GM18498 (cell line): Measurements from ENCODE around the gene SPOP.
"Not testable (repeated sequence)": the region's sequence is repeated elsewhere in the genome, so short reads cannot be mapped to it uniquely, and the experiment has no call there.

Experiments
- ATAC-seq: cut with Tn5 transposase; IDR thresholded peaks from one replicate; pipeline ENCODE4 v1.9.1; 2021; ENCODE audit warnings: mild to moderate bottlenecking, moderate library complexity; ENCODE audit not compliant: unreplicated experiment

Gene SPOP

GRCh38 chr17:49677933-49678847, at the start of gene SPOP:
SPOP (minus strand) TSS chr17:49678097; CDS start chr17:49622810, 55,287 bp downstream.
- peak; percentile 80 for ATAC-seq

GRCh38 chr17:49727380-49727779, 49.5 kb upstream of the SPOP start:
- ATAC-seq: no peak

DNA sequence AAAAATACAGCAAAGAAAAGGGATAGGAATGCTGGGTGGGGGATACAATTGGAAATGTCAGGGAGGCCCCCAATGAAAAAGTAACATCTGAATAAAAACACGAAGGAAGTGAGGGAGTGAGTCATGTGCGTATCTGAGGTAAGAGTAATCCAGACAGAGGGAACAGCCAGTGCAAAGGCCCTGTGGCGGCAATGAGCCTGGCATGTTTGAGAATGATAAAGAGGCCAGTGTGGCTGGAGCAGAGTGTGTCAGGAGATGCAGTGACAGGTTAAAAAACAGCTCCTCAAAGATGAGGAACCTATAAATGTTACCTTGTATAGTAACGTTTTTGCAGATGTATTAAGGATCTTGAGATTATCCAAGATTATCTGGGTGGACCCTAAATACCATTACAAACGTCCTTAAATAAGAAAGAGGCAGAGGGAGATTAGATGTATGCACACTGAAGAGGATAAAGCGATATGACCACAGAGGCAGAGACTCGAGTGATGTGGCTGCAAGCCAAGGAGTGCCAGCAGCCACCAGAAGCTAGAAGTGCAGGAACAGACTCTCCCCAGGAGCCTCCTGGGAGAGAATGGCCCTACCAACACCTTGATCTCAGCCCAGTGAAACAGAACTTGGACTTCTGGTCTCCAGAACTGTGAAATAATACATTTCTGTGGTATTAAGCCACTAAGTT, 47.7 kb upstream of the SPOP start:
- ATAC-seq: no peak

- ATAC-seq: not testable (repeated sequence)
These were observed 46.7 kb upstream of the SPOP start for GRCh38 chr17:49724552-49724951.

DNA sequence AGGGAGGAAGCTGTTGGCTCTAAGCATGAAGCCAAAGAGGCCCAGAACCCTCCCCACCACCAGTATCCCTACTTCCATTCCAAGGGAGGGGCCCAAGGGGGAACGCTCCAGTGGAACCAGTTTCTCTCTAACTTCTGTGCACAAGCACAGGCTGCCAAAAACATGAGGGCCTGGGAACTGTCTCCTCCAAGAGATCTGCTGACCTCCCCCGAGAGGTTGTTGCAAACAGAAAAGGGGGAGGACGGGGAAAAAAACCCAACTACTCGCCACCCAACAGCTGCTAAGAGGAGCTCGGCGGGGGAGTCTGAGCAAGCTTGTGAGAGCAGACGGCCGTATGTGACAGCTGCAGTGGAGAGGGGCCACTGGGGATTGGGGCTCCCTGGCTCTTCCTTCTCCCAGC, 45.5 kb upstream of the SPOP start:
- ATAC-seq: no peak

DNA sequence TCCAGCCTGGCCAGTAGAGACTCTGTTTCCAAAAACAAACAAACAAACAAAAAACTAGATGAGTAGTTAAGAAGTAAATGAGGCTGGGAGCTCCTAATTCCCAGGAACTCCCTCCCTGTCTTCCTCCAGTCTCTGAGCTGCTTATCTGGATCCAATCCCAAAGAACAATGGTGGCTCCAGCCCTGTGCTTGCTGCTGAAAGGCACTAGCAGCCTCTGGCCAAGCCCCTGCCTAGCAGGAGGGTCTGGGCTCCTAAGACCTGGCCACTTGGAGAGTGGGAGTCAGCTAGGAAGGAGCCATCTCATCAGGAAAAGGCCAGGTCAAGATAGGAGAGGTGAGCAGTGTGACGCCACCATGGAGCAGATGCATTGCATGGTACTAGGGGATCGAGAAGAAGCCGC, 44.2 kb upstream of the SPOP start:
- ATAC-seq: no peak

DNA sequence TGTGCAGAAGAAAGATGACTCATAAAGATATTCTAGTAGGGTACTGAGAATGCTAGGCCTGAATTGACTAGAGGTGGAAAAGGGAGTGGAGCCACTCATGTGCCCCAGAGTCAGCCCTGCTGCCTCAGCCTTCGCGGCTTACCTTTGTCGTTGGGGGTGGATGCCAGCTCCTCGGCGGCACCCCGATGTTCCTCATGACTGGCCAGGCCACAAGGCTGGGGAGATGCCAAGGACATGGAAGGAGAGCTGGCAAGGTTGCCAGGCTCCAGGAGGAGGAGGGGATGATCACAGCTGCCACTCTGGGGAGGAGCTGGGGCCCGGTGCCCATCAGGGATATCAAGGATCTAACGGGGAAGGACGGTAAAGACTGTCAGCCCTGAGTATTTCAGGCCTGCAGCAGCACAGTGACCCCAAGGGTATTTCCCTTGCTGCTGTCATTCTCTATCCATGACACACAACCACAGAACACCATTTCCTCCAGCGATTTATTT, 39.5 kb upstream of the SPOP start:
- no peak for ATAC-seq

GRCh38 chr17:49716668-49717364, 38.9 kb upstream of the SPOP start:
- no peak for ATAC-seq

DNA sequence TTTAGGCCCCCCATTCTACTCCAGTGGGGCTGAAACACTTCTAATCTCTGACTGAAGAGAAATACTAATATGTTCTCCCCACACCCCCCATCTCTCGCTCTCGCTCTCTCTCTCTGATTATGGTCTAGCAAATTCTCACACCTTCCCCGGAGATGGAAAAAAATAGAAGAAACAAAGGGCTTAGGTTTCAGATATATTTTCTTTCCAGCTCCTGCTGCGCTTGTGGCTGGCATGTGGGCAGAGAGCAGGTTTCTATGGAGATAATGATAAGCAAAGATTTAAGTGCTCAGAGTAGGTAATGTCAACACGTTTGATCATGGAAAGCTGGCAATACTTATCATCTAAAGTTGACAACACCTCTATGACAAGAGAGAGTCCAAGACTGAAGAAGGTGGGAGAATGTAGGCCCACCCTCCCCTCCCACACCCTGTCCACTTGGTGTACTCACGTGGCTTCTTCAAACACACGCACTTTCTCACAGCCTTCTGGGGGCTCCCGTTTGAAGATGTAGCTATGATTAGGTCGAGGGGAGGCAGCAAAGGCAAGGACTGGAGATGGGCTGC, 37.9 kb upstream of the SPOP start:
- ATAC-seq: no peak

- ATAC-seq: no peak
These were observed 37.3 kb upstream of the SPOP start for GRCh38 chr17:49715216-49715615.

DNA sequence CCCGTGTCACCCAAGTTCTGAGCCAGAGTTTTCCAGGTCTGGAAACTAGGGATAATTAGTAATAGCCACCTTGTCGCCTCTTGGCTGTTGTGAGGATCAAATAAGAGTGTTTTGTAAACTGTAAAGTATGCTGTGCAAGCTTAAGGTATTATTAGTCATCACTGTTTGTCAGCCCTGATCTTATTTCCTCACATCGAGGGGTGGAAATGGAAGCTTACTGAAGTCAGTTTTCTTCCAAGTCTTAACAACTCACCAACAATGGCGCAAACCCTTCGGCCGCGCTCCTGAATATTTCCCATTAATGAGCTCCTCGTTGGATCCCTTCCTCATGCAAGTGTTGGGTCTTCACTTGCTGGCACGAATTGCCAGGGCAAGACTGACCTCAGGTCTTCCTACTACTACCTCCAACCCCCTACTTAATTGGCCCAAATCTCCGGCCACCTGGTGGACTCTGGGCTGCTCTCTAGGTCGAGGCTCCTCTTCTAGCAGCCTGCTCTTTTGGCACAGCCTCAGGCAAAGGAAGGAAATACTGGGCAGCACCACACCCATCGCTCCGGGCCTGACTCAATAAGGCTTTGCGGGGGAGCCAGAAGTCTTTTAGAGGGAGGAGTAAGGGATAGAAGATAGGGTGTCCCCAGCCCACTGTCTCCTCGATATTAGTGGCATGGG, 30.8 kb upstream of the SPOP start:
- no peak for ATAC-seq

GRCh38 chr17:49707608-49708514, 30.0 kb upstream of the SPOP start, which contains the start of gene SLC35B1:
SLC35B1 (minus strand) TSS chr17:49707964; CDS start chr17:49707833, 131 bp downstream.
- ATAC-seq: peak; percentile 87

DNA sequence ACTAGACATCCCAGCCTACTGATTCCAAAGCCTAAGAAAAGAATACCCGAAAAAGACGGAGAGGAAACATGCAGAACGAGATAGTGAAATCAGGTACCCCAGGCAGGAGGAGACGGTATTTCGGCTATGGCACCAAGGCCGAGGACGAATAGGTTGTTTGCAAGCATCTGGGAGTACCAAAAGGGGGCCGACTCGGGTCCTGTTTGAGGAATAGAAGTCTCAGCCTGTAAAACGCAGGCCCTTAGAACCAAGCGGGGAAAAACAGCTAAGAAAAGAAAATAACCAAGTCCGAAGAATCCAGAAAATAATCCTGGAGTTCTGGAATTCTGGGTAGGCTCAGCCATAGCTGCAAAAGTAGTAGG, 29.3 kb upstream of the SPOP start:
- ATAC-seq: no peak

DNA sequence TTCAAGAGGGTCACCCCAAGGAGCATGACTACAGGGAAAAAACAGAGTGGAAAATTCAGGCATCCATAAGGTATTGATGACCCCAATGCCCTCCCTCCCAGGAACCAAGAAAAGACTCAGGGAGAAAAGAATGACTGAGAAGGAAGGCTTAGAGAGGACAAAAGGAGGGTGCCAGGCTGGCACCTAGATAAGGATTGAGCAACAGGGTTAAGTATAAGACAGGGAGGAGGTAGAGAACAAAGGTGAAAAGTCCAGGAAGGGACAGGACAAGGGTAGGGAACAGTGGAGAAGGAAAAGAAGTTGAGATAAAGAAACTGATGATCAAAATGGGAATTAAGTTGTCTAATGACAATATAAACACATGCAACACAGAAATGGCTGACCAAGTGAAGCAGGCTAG, 27.4 kb upstream of the SPOP start:
- no peak for ATAC-seq

- ATAC-seq: no peak
These were observed 25.8 kb upstream of the SPOP start for GRCh38 chr17:49703557-49704277.

- ATAC-seq: no peak
These were observed 23.1 kb upstream of the SPOP start for GRCh38 chr17:49700960-49701359.

DNA sequence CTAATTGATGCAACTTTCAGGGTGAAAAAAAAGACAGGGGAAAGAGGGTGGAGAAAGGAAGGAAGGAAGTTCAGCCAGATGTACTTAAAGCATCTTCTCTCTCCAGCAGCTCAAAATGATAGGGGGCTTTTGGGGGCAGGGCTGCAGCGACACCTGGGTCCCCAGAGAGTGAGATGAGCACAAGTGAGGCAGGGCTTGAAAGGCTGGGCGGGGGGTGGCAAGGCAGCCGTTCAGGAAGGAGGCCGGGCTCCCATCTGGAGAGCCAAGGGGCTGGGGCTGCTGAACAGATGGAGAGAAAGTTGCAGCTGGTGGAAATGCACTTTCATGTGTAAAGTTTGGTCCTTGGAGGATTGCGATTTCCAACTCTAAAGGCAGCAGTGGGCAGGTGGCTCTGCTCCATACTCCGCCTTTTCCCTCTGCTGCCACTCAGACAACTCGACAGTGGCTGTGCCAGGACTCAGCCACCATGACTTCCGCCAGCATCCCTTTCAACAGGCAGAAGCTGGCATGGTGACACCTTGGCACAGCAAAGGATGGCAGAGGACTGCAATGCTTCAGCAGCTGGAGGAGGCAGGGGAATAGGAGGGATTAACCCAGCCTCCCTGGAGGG, 22.2 kb upstream of the SPOP start:
- ATAC-seq: no peak

DNA sequence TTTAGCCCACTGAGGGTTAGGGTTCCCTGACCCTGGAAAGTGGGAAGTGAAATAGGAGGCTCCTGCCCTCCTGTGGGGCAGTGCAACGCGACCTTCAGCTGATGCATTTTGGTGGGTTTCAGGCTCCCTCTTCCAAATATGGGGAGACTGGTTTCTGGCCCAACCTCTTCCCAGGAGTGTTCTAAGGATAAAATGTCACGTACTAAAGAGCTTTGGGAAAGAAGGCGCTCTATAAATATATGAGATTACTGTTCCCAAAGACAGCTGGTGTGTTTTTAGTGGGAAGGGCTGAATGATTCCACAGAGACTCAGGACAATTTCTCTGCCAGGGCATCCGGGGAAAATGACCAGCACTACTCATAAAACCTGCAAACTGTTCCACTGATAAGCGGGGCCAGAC, 20.1 kb upstream of the SPOP start:
- ATAC-seq: no peak
